Astrocyte of the spinal cord (primary cell): ENCODE data around the gene AGAP1.

Source experiments
- DNase-seq: peaks from one replicate; pipeline ENCODE4 v3.0.0; 2011; ENCODE audit warnings: low read depth, low spot score
- H3K4me3 ChIP-seq: 2 replicates; pipeline ENCODE4 v1.5.1; 2011; ENCODE audit warnings: low read depth, mild to moderate bottlenecking, low read length, moderate library complexity
- CTCF ChIP-seq: IDR thresholded peaks from 2 replicates; pipeline ENCODE4 v1.5.1; 2012; ENCODE audit warnings: low read depth, mild to moderate bottlenecking, low read length, inconsistent platforms
- in situ Hi-C: cut with HindIII; loops from 2 replicates; pipeline ENCODE4 v1.10.0; 2017; ENCODE audit warnings: low sequenced_read_pairs

AGAP1 gene

DNA sequence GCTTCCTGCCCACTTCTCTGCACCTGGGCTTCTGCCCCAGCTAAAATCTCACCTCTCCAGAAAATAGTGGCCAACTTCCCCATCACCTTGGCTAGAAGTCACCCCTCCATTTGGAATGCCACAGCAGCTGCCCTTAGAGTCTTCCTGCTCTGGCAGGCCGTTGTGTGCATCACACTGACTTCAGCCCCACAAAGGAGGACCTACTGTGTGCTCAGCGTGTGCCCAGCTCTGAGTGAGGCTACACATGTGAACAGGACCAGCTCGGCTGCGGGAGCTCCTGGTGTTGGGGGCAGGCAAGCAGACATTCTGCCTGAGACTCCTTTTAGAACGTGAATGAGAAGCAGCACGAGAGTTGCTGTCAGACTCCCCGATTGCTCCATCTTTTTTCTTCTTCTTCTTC lies 78.7 kb downstream of the AGAP1 start:
- in situ Hi-C loops, result no loop called here
- H3K4me3 ChIP-seq, result no peak overlapping the region
- no peak for DNase-seq
- no peak for TF ChIP-seq CTCF

DNA sequence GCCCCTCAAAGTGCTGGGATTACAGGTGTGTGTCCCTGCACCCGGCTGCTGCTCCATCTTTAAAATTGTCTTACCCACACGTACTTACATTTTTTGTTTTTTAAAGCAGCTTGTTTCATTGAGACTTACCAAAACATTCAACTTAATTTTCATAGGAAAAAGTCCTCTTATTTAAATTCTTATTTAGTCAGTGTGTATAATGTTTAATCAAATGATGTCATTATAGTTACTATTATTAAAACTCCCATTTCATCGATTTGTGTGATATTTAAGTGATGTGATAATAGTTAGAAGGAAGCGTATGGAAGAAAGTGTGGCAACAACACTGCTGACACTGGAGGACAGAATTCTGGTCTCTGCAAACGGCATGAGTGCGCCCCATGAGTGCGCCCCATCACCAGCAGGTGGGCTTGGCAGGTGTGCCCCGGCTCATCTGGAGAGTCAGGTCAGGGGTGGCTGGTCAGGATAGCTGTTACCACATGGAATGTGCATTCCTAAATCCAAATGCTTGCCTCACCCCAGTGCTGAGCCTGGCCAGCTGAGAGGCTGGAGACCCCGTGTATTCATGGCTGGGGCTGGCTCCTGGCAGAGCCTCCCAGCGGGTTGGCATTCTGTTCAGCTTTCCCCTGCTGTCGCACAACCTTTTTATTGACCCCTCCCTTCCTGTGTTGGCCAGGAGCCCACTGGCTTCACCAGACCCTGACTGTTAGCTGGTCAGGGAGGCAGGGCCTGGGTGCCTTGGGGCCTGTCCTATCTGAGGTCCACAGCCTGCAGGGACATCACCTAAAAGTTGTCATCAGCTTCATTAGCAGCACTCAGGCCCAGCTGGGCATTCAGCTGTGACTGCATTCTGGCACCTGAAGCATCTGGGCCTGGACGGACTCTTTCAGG lies 79.7 kb downstream of the AGAP1 start:
- DNase-seq, result no peak
- in situ Hi-C loops, result no loop called here
- no peak overlapping the region for H3K4me3 ChIP-seq
- TF ChIP-seq CTCF, result no peak

DNA sequence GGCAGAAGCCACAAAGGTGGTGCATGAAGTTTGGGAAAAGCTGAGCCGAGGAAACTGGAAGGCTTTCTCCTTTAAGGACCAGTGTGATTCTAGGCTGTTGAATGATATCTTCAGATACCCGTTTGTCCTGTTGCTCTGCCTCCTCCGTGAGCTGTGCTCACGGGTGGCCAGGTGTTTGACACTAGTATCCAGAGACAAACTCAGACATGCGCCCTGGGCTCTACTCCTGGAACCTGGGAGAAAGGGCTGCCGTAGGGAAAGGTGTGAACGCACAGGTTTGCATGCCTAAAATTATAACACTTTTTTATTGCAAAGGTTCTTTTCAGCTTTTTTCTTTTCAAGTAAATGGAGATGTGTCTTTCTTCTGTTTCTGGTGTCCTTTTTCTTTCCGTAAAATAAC lies 81.6 kb downstream of the AGAP1 start:
- in situ Hi-C loops, result no loop called here
- DNase-seq, result no peak
- no peak overlapping the region for H3K4me3 ChIP-seq
- no peak for TF ChIP-seq CTCF

- no peak for TF ChIP-seq CTCF
- H3K4me3 ChIP-seq, result no peak overlapping the region
- no peak for DNase-seq
- in situ Hi-C loops, result no loop called here
These were observed 82.1 kb downstream of the AGAP1 start for GRCh38 chr2:235575904-235576303.

GRCh38 chr2:235576337-235576910 lies 82.6 kb downstream of the AGAP1 start:
- in situ Hi-C loops, result no loop called here
- no peak for DNase-seq
- TF ChIP-seq CTCF, result no peak
- no peak overlapping the region for H3K4me3 ChIP-seq

DNA sequence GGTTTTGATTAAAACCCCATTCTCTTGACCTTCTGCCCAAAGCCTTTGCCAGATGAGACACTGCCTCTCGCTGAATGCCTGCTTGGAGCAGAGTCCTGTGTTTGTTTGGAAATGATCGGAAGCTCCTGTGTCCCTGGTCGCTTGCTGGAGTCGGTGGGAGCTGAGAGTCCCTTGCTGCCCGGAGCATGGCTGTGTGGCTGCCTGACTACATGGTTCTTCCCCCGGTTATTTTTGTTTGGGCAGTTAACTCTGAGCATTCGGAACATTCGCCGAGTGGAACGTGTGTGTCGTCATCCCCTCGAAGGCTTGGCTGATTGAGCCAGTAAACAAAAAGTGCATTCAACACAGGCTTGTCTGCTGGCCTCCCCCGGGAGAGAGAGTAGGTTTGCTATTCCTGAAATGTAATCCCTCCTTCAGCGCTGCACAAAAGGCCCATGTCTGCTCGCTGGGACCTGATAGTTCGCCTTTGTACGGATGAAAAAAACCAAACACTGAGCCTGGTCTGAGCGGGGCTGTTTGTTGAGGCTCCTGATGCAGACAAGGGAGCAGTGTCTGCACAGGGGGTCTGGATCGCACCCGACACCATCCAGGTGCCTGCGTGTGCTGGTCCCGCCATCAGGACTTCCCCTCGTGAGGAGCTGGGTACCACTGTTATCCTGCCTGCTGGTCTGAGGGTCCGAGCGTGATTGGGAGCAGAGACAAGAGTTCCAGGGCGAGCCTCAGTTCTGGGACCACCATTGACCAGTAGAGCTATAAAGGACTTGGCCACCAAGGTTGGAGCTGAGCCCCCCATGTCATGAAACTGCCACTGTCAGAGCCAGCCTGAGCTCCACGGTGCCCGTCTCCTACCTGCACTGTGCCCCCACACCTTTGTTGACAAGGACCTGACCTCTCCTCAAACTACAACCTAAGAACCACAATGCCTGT lies 83.8 kb downstream of the AGAP1 start:
- H3K4me3 ChIP-seq, result no peak overlapping the region
- DNase-seq, result peak; percentile 29
- TF ChIP-seq CTCF, result no peak
- in situ Hi-C loops, result no loop called here
